T-helper 1 cell treated with Interleukin-12 subunit alpha and Interleukin-12 subunit beta and Interleukin-4 antibody, amounts not matched to agents 30 μg/mL and 1 μg/mL, for 36 hours (primary cell): ENCODE results near the gene SKAP1.
A peak's percentile ranks its signal among the peaks of the same experiment; 100 is the strongest.

Source experiments
- H3K27ac Mint-ChIP-seq: one replicate; pipeline ENCODE4 v1.8.0; 2021; ENCODE audit warnings: mild to moderate bottlenecking, mixed read lengths
- H3K27me3 Mint-ChIP-seq: one replicate; pipeline ENCODE4 v1.8.0; 2021; ENCODE audit warnings: low read depth, mixed read lengths
- H3K36me3 Mint-ChIP-seq: one replicate; pipeline ENCODE4 v1.8.0; 2021; ENCODE audit warnings: low read depth, mixed read lengths
- H3K4me1 Mint-ChIP-seq: one replicate; pipeline ENCODE4 v1.8.0; 2021; ENCODE audit warnings: low read depth, mixed read lengths
- H3K4me3 Mint-ChIP-seq: one replicate; pipeline ENCODE4 v1.8.0; 2021; ENCODE audit warnings: mild to moderate bottlenecking, moderate library complexity, mixed read lengths
- H3K9me3 Mint-ChIP-seq: one replicate; pipeline ENCODE4 v1.8.0; 2021; ENCODE audit warnings: mixed read lengths

SKAP1 gene

GRCh38 chr17:48102043-48102750 lies 327.8 kb downstream of the SKAP1 start:
- H3K4me1 Mint-ChIP-seq: peaks cover 39% of the 10 kb centered on the region

DNA sequence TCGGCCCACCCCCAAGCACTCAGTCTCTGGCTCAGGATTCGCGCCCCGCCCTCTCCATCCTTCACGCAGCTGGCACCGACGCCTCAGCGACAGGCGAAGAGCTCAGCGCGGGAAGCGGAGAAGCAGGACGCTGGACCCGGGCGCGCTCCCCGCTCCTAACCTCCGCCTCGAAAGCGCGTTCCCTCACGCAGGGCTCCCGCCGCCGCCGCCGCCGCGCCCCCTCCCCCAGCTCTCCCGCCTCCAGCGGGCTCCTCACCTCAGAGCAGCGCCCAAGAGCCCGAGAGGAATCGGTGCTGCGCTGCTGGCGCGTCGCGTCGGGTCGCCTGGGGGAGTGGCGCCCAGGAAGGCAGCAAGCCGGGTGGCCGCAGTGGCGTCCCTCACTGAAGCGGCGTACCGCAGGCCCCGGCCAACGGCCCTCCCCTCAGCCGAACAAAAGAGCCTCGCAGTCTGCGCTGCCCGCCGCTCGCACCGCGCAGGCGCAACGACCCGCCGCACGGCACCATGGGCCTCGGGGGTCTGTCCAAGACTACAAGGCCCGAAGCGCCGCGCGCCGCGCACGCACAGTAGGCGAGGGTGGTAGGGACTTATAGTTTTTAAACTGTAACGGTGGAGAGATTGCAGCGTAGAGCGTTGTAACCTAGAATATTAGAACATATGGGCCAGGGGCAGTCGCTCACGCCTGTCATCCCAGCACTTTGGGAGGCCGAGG lies 328.8 kb downstream of the SKAP1 start, which contains the start of gene CBX1:
TSS of gene CBX1 (minus strand) at position 467 of the 709 bp plus-strand sequence. CDS start 24,474 bp downstream, outside the sequence.
- H3K27me3 Mint-ChIP-seq: no peaks in the 10 kb centered on the region

More at GRCh38 chr17:48102043-48102750, 327.8 kb downstream of the SKAP1 start:
- H3K4me3 Mint-ChIP-seq: peak overlapping the region; percentile 96
- H3K9me3 Mint-ChIP-seq: peaks cover 8% of the 10 kb centered on the region
- H3K36me3 Mint-ChIP-seq: peaks cover 5% of the 10 kb centered on the region
- peak overlapping the region; percentile 65 for H3K27ac Mint-ChIP-seq
- H3K27me3 Mint-ChIP-seq: no peaks in the 10 kb centered on the region

DNA sequence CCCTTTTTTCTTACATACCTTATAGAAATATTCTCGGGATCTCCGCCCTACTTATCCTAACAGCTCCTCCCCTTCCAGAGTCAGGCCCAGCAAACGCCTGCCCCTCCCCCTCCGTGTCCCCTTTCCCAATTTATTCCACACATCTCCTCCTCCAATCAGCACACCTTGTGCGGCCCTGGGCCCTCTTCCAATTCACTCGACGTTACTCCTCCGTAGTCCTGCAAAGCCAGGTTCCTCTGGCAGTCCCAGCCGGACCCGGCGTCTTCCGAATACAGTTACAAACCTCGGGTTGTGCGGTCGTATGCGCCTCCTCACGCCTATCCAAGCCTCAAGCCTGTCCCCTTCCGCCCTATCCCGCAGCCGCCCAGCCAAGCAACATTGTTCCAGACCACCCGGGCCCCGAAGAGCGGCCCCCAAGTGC lies 329.4 kb downstream of the SKAP1 start:
- Mint-ChIP-seq H3K36me3 (peaks cover 5% of the 10 kb centered on the region), H3K4me1 (peaks cover 32% of the 10 kb centered on the region), H3K27ac (peak overlapping the region; percentile 83), H3K4me3 (peak overlapping the region; percentile 96), H3K9me3 (peaks cover 8% of the 10 kb centered on the region), H3K27me3 (no peaks in the 10 kb centered on the region)

More for the DNA sequence above, 328.8 kb downstream of the SKAP1 start, which contains the start of gene CBX1:
- Mint-ChIP-seq H3K36me3 (peaks cover 5% of the 10 kb centered on the region), H3K27ac (peak within 1 kb of the TSS; percentile 83), H3K9me3 (peaks cover 8% of the 10 kb centered on the region), H3K4me3 (peak within 1 kb of the TSS; percentile 96), H3K4me1 (peaks cover 33% of the 10 kb centered on the region)

GRCh38 chr17:48100160-48100559 lies 329.9 kb downstream of the SKAP1 start:
- H3K9me3 Mint-ChIP-seq: peaks cover 8% of the 10 kb centered on the region
- peak overlapping the region; percentile 96 for H3K4me3 Mint-ChIP-seq
- no peak overlapping the region for H3K27ac Mint-ChIP-seq
- peaks cover 32% of the 10 kb centered on the region for H3K4me1 Mint-ChIP-seq
- H3K27me3 Mint-ChIP-seq: no peaks in the 10 kb centered on the region
- H3K36me3 Mint-ChIP-seq: peaks cover 5% of the 10 kb centered on the region

- H3K4me1 Mint-ChIP-seq: peaks cover 11% of the 10 kb centered on the region
- H3K27ac Mint-ChIP-seq: no peak overlapping the region
- H3K27me3 Mint-ChIP-seq: no peaks in the 10 kb centered on the region
- H3K36me3 Mint-ChIP-seq: peaks cover 14% of the 10 kb centered on the region
- H3K9me3 Mint-ChIP-seq: no peaks in the 10 kb centered on the region
- no peak overlapping the region for H3K4me3 Mint-ChIP-seq
Measured at GRCh38 chr17:48095611-48096010, 334.4 kb downstream of the SKAP1 start.

- peaks cover 7% of the 10 kb centered on the region for H3K4me1 Mint-ChIP-seq
- H3K27me3 Mint-ChIP-seq: no peaks in the 10 kb centered on the region
- peaks cover 14% of the 10 kb centered on the region for H3K36me3 Mint-ChIP-seq
- H3K4me3 Mint-ChIP-seq: no peak overlapping the region
- no peak overlapping the region for H3K27ac Mint-ChIP-seq
- no peaks in the 10 kb centered on the region for H3K9me3 Mint-ChIP-seq
Measured at GRCh38 chr17:48093341-48094045, 336.5 kb downstream of the SKAP1 start.

- Mint-ChIP-seq H3K4me1 (peaks cover 7% of the 10 kb centered on the region), H3K27me3 (no peaks in the 10 kb centered on the region), H3K27ac (no peak overlapping the region), H3K36me3 (no peaks in the 10 kb centered on the region), H3K9me3 (no peaks in the 10 kb centered on the region), H3K4me3 (no peak overlapping the region)
Measured at GRCh38 chr17:48084932-48085331, 345.1 kb downstream of the SKAP1 start.
